Left ventricle myocardium superior (tissue), 1 donor: Measurements from ENCODE around the gene EFNA1. TPM values are rescaled to one million over a fixed set of nuclear protein-coding genes. Genes with fewer than 3 reads are reported as not detected.
A peak's percentile ranks its signal among the peaks of the same experiment; 100 is the strongest.

ENCODE experiments used
- ATAC-seq: fragments of 200-7000 bp; cut with Tn5 transposase; one replicate; pipeline ENCODE4 v1.9.1; 2020; ENCODE audit warnings: mild to moderate bottlenecking, moderate library complexity
- DNase-seq: peaks from one replicate; pipeline ENCODE4 v3.0.0-alpha.2; 2020
- intact Hi-C: fragments of 100-400 bp; cut with micrococcal nuclease; formaldehyde crosslinking; loops from one replicate; pipeline ENCODE4 v1.11.0; 2022
- total RNA-seq: library from RNA; stranded (reverse); fragmentation: NEBNext Ultra II Directional; extraction: Animal tissue kit (Norgen Biotek cat#: 25700); gene quantifications from one replicate; pipeline ENCODE4 v1.2.1, GENCODE V29; 2021
- donor health status: DM: no; HTN: yes; CAD: no; lungs with severe emphysema.

EFNA1 gene
- total RNA-seq, 1 donor from 2014 or later, result 51.0 TPM

DNA sequence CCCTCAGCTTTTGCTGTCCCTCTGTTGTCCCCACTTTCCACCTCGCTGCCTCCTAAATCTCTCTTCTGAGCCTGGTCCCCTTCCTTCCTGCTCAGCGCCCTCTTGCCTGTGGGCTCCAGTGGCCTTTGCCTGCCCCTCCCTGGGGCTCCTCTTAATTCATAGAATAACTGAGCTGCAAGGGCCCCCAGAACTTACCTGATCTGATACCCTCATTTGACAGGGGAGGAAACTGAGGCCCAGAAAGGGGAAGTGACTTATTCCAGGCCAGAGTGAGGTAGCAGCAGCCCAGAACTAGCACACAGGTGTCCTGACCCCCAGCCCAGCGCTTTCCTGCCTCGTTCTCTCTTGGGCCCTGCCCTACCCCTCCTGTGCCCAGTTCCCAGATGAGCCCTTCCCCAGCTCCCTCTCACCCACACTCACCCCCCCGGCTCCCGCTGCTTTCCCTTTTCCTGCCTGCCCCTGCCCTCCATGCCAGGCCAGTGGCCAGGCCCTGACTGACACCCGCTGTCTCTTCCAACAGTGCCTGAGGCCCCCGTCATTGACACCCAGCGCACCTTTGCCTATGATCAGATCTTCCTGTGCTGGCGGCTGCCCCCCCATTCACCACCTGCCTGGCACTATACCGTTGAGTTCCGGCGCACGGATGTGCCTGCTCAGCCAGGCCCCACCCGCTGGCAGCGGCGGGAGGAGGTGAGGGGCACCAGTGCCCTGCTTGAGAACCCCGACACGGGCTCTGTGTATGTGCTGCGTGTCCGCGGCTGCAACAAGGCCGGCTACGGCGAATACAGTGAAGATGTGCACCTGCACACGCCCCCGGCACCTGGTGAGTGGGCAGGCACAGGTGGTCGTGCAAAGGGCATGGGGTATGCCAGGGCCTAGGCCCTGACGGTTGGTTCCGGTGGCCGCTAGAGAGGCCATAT is 51.7 kb downstream of the EFNA1 start:
- DNase-seq (no peak), ATAC-seq (no peak)

DNA sequence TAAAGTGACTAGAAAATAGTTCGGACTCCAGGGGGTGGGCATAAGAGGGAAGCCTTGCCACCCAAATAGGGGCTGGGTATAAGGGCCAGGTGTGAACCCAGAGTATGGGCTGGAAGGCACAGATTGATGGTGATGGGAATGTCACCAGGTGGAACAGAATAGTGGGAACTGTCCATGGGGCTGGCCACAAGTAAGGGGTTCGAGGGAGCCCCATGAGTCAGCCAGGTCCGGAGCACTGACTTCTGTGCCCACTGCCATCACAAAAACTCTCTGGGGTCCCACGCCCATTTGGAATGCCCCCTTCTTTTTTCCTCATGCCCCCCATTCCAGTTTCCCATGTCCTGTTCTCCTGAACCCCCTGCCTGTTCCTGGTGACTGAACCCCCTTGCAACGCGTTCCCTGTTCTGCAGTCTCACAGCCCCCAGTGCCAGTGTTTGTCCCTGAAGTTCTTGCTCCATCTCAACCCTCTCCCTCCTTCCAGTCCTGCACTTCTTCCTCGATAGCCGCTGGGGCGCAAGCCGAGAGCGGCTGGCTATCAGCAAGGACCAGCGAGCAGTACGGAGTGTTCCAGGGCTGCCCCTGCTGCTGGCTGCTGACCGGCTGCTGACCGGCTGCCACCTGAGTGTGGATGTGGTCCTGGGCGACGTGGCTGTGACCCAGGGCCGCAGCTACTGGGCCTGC is 53.8 kb downstream of the EFNA1 start:
- DNase-seq, result no peak
- ATAC-seq, result no peak
- intact Hi-C loops, result no loop called here

More for the DNA sequence above, 51.7 kb downstream of the EFNA1 start:
- intact Hi-C loops, result no loop called here

DNA sequence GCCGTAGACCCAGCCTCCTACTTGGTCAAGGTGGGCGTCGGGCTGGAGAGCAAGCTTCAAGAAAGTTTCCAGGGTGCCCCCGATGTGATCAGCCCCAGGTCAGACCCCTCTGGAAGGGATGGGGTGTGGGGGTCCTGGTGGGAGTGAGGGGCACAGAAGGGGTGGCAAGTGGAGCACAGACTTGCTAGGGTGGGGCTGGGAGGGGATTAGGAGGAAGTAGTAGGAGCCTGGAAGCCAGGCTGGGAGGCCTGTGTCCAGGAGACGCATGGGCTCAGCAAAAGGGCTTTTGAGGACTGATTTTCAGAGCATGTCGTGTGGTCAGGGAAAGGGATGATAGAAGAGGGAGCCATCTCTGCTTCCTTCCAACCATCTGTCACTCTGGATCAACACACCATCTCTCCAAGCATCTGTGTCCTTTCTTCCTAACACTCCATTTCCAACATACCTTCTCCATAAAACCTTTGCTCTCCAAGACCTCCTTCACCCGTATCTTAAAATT is 54.4 kb downstream of the EFNA1 start:
- intact Hi-C loops, result no loop called here
- ATAC-seq, result no peak

DNA sequence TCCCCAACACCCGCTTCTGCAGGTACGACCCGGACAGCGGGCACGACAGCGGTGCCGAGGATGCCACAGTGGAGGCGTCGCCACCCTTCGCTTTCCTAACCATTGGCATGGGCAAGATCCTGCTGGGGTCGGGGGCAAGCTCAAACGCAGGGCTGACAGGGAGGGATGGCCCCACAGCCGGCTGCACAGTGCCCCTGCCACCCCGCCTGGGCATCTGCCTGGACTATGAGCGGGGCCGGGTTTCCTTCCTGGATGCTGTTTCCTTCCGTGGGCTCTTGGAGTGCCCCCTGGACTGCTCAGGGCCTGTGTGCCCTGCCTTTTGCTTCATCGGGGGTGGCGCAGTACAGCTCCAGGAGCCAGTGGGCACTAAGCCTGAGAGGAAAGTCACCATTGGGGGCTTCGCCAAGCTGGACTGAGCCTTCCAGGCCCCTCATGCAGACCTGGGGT is 56.1 kb downstream of the EFNA1 start:
- no peak for ATAC-seq
- DNase-seq, result no peak

More for the DNA sequence above, 54.4 kb downstream of the EFNA1 start:
- DNase-seq, result no peak

DNA sequence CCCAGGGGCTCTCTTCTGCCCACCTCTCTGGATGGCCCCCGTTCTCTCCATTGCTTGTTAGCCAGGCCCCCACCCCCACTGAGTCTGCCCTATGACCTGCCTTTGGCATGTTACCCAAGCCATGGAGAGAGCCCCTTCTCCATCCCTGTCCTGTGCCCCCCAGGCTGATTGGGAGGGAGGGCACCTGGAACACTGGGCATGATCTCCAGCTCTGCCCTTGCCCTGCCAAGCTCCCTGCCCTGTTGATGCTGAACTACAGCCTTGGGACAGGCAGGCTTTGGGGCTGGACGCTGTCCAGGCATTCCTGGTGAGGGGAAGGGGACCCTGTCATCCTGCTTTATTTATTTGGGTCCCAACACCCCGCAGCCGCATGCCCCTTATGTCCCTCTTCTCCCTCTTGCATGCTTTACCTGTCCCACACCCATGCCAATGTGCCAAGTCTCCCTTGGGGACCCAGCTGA is 56.7 kb downstream of the EFNA1 start:
- ATAC-seq (no peak), DNase-seq (peak; percentile 21)
- intact Hi-C loops, result no loop called here

More for the DNA sequence above, 56.1 kb downstream of the EFNA1 start:
- intact Hi-C loops, result no loop called here

Other genes starting within 250 kb of the EFNA1 start
- gene PMVK, start 191.2 kb upstream of the EFNA1 start, total RNA-seq, result 66.6 TPM
- gene PBXIP1, start 171.8 kb upstream of the EFNA1 start, total RNA-seq, result 60.4 TPM
- gene PYGO2, start 166.1 kb upstream of the EFNA1 start, total RNA-seq, result 14.7 TPM
- gene SHC1, start 157.1 kb upstream of the EFNA1 start, total RNA-seq, result 62.1 TPM
- 16.7 TPM for gene CKS1B, start 153.2 kb upstream of the EFNA1 start, total RNA-seq
- gene FLAD1, start 144.5 kb upstream of the EFNA1 start, total RNA-seq, result 31.4 TPM
- not detected for gene LENEP, start 134.3 kb upstream of the EFNA1 start, total RNA-seq
- gene ZBTB7B, start 125.1 kb upstream of the EFNA1 start, total RNA-seq, result 58.9 TPM
- gene DCST2, start 94.1 kb upstream of the EFNA1 start, total RNA-seq, result 0.37 TPM
- gene DCST1, start 94.1 kb upstream of the EFNA1 start, total RNA-seq, result not detected
- gene ADAM15, start 76.6 kb upstream of the EFNA1 start, total RNA-seq, result 84.2 TPM
- gene EFNA4, start 64.1 kb upstream of the EFNA1 start, total RNA-seq, result 2.3 TPM
- gene EFNA3, start 49.0 kb upstream of the EFNA1 start, total RNA-seq, result 1.1 TPM
- 8.8 TPM for gene SLC50A1, start 8.0 kb downstream of the EFNA1 start, total RNA-seq
- gene DPM3, start 12.7 kb downstream of the EFNA1 start, total RNA-seq, result 52.4 TPM
- 134 TPM for gene KRTCAP2, start 45.4 kb downstream of the EFNA1 start, total RNA-seq
- 0.22 TPM for gene TRIM46, start 46.0 kb downstream of the EFNA1 start, total RNA-seq
- gene THBS3, start 80.0 kb downstream of the EFNA1 start, total RNA-seq, result 6.3 TPM
- gene MTX1, start 80.8 kb downstream of the EFNA1 start, total RNA-seq, result 14.1 TPM
- 15.0 TPM for gene ENTREP3, start 127.6 kb downstream of the EFNA1 start, total RNA-seq
- gene SCAMP3, start 134.5 kb downstream of the EFNA1 start, total RNA-seq, result 62.7 TPM
- 18.9 TPM for gene CLK2, start 145.6 kb downstream of the EFNA1 start, total RNA-seq
- 1.5 TPM for gene HCN3, start 149.6 kb downstream of the EFNA1 start, total RNA-seq
- gene PKLR, start 173.6 kb downstream of the EFNA1 start, total RNA-seq, result not detected
- 78.4 TPM for gene FDPS, start 181.0 kb downstream of the EFNA1 start, total RNA-seq
- gene RUSC1, start 193.0 kb downstream of the EFNA1 start, total RNA-seq, result 22.0 TPM